DOHH2 (cell line): ENCODE results near the gene CDCP1.

Source experiments
- H3F3A ChIP-seq: fragments of 200-600 bp; sonication (generic), shearing (Covaris generic); 2 replicates; pipeline ENCODE4 v1.6.0; 2016; ENCODE audit warnings: antibody characterized with exemption, mild to moderate bottlenecking; ENCODE audit not compliant: control insufficient read depth, insufficient read depth
- H3K27ac ChIP-seq: fragments of 200-600 bp; sonication (generic); 2 replicates; pipeline ENCODE4 v1.5.1; 2014; ENCODE audit warnings: low read depth, mild to moderate bottlenecking, low read length, moderate library complexity
- H3K27me3 ChIP-seq: fragments of 200-600 bp; sonication (generic); 2 replicates; pipeline ENCODE4 v1.6.1; 2014; ENCODE audit warnings: mild to moderate bottlenecking, low read length, mixed read lengths; ENCODE audit not compliant: control insufficient read depth
- H3K36me3 ChIP-seq: fragments of 200-600 bp; sonication (generic); 2 replicates; pipeline ENCODE4 v1.6.1; 2014; ENCODE audit warnings: mild to moderate bottlenecking, low read length, moderate library complexity, mixed read lengths; ENCODE audit not compliant: control insufficient read depth
- H3K4me1 ChIP-seq: fragments of 200-600 bp; sonication (generic); 2 replicates; pipeline ENCODE4 v1.6.1; 2014; ENCODE audit warnings: mild to moderate bottlenecking, low read length, mixed read lengths; ENCODE audit not compliant: control insufficient read depth
- H3K4me2 ChIP-seq: fragments of 200-600 bp; sonication (generic); 2 replicates; pipeline ENCODE4 v1.6.0; 2014; ENCODE audit warnings: mild to moderate bottlenecking, low read length, moderate library complexity
- H3K4me3 ChIP-seq: fragments of 200-600 bp; sonication (generic); 2 replicates; pipeline ENCODE4 v1.5.1; 2014; ENCODE audit warnings: mild to moderate bottlenecking, low read length, mixed read lengths
- H3K79me2 ChIP-seq: fragments of 200-600 bp; sonication (generic); 2 replicates; pipeline ENCODE4 v1.6.1; 2014; ENCODE audit warnings: mild to moderate bottlenecking, low read length, mixed read lengths; ENCODE audit not compliant: control insufficient read depth
- H3K9me2 ChIP-seq: fragments of 200-600 bp; sonication (generic); replicated peaks from 2 replicates; pipeline ENCODE4 v1.6.1; 2014; ENCODE audit warnings: mild to moderate bottlenecking, low read length, mixed read lengths; ENCODE audit not compliant: control insufficient read depth
- H3K9me3 ChIP-seq: fragments of 200-600 bp; sonication (generic); 2 replicates; pipeline ENCODE4 v1.6.1; 2014; ENCODE audit warnings: antibody characterized with exemption, low read length, mixed read lengths; ENCODE audit not compliant: control insufficient read depth, insufficient read depth
- H4K20me1 ChIP-seq: fragments of 200-600 bp; sonication (generic); 2 replicates; pipeline ENCODE4 v1.6.0; 2014; ENCODE audit warnings: low read depth, mild to moderate bottlenecking, antibody characterized with exemption, low read length, moderate library complexity; ENCODE audit not compliant: control insufficient read depth, insufficient read depth
- EZH2phosphoT487 ChIP-seq: fragments of 200-600 bp; sonication (generic); IDR thresholded peaks from 2 replicates; pipeline ENCODE4 v1.6.1; 2017; ENCODE audit warnings: borderline replicate concordance, mild to moderate bottlenecking, antibody characterized with exemption, low read length, moderate library complexity, mixed read lengths
- TF ChIP-seq, protein P1 (sequence below): fragments of 200-600 bp; sonication (generic); IDR thresholded peaks from one replicate; pipeline ENCODE4 v1.5.1; 2014; ENCODE audit warnings: antibody characterized with exemption, mild to moderate bottlenecking, low read depth, low read length; ENCODE audit not compliant: poor library complexity, severe bottlenecking

The CDCP1 gene

DNA sequence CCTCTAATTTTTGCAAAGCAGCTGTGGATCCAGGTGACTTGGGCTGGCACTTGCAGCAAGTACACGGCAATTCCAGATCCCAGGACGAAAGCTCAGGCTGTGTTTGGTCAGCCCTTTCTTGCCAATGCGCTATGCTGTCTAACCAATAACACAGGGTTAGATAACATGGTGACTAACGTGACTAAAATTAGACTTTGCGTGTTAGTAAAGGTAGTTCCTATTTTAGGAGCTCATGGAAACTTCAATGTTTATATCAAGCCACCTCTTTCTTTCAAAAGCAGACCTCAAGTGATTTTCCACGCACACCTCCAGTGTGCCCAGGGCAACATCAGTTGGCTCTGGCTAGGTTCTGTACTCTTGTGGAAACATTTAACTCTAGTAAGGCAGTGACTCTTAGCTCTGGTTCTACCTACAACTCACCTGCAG is 32.5 kb downstream of the CDCP1 start:
- Histone ChIP-seq H4K20me1 (no peaks in the 10 kb centered on the region), H3K9me3 (no peaks in the 10 kb centered on the region), H3K27me3 (peaks cover 10% of the 10 kb centered on the region), H3K79me2 (no peaks in the 10 kb centered on the region), H3K4me1 (no peaks in the 10 kb centered on the region), H3K36me3 (no peaks in the 10 kb centered on the region), H3K9me2 (no peaks in the 10 kb centered on the region), H3F3A (no peaks in the 10 kb centered on the region), H3K4me3 (no peak overlapping the region), H3K27ac (no peak overlapping the region), H3K4me2 (no peak overlapping the region)
- TF ChIP-seq, protein P1, sequence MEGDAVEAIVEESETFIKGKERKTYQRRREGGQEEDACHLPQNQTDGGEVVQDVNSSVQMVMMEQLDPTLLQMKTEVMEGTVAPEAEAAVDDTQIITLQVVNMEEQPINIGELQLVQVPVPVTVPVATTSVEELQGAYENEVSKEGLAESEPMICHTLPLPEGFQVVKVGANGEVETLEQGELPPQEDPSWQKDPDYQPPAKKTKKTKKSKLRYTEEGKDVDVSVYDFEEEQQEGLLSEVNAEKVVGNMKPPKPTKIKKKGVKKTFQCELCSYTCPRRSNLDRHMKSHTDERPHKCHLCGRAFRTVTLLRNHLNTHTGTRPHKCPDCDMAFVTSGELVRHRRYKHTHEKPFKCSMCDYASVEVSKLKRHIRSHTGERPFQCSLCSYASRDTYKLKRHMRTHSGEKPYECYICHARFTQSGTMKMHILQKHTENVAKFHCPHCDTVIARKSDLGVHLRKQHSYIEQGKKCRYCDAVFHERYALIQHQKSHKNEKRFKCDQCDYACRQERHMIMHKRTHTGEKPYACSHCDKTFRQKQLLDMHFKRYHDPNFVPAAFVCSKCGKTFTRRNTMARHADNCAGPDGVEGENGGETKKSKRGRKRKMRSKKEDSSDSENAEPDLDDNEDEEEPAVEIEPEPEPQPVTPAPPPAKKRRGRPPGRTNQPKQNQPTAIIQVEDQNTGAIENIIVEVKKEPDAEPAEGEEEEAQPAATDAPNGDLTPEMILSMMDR: no peak
- no peak for TF ChIP-seq EZH2phosphoT487

DNA sequence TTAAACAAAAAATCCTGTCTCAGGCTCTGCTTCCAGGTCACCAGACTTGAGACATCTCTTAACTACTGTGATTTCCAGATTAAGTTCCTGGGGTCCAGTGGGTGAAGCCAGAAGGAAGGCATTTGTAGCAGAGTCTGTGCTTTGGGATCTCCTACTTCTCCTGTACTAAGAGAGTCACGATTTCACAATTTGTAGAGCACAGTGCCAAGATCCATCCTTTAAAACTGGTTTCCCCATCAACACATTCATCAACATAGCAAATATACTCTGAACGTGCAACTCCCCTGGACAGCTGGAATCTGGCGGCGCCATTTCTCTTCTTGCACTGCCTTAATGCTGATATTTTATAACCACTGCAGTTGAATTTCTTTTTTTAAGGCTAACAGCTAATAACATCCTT is 33.2 kb downstream of the CDCP1 start:
- no peaks in the 10 kb centered on the region for H3K4me1 ChIP-seq
- no peak overlapping the region for H3K4me2 ChIP-seq
- no peak overlapping the region for H3K4me3 ChIP-seq
- H3K79me2 ChIP-seq: no peaks in the 10 kb centered on the region
- H3K9me3 ChIP-seq: no peaks in the 10 kb centered on the region
- no peak overlapping the region for H3K27ac ChIP-seq
- H4K20me1 ChIP-seq: no peaks in the 10 kb centered on the region
- TF ChIP-seq, protein P1: no peak
- TF ChIP-seq EZH2phosphoT487: no peak
- no peaks in the 10 kb centered on the region for H3K36me3 ChIP-seq
- peaks cover 4% of the 10 kb centered on the region; the same call in 1 of the 2 replicates for H3K27me3 ChIP-seq
- H3F3A ChIP-seq: no peaks in the 10 kb centered on the region
- H3K9me2 ChIP-seq: no peaks in the 10 kb centered on the region

DNA sequence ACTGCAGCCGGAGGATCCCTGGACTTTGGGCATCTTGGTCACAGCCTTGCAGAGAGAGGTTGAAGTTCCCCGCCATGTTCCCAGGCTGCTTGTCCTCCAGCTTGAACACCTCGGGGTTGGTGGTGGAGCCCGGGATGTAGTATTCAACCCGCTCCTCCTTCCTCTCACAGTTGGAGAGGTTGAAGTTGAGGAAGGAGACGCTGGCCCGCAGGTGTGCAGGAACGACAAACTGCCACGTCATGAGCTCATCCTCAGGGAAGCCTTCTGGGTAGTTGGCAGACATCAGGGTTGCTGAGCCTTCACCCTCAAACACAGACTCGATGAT is 35.7 kb downstream of the CDCP1 start:
- Histone ChIP-seq H3K36me3 (no peaks in the 10 kb centered on the region), H3K9me2 (no peaks in the 10 kb centered on the region), H3K27me3 (peaks cover 4% of the 10 kb centered on the region; the same call in 1 of the 2 replicates), H4K20me1 (no peaks in the 10 kb centered on the region), H3F3A (no peaks in the 10 kb centered on the region), H3K4me3 (no peak overlapping the region), H3K79me2 (no peaks in the 10 kb centered on the region), H3K4me1 (0 out of 2 replicates have a peak, but pooled peaks cover 4% of the 10 kb centered on the region), H3K9me3 (no peaks in the 10 kb centered on the region), H3K4me2 (no peak overlapping the region), H3K27ac (no peak overlapping the region)
- TF ChIP-seq, protein P1: no peak
- TF ChIP-seq EZH2phosphoT487: no peak
